ENCODE data around the gene CACNA1C. TPM values are rescaled to one million over a fixed set of nuclear protein-coding genes. Genes with fewer than 3 reads are reported as not detected.

Gene CACNA1C
- total and polyA plus RNA-seq, 2 of the 4 experiments (the other 2 are of a cell fraction), result 1.6 to 2.6 TPM

GRCh38 chr12:2317772-2318171, 265.0 kb downstream of the CACNA1C start:
- Histone ChIP-seq H4K91ac (ENCODE audit: insufficient read depth, low read depth, low read length) (no peak overlapping the region; the same call in 1 of the 2 replicates), H2BK5ac (ENCODE audit: low read depth, low read length, poor library complexity, severe bottlenecking) (no peak overlapping the region), H3K9me1 (ENCODE audit: insufficient read depth, low read length) (peaks cover 33% of the 10 kb centered on the region), H3K56ac (ENCODE audit: extremely low read depth, insufficient read depth, low read length) (no peak overlapping the region), H4K20me1 (ENCODE audit: insufficient read depth, low read length) (no peaks in the 10 kb centered on the region), H4K8ac (ENCODE audit: low read depth in 2 of 2, low read length in 2 of 2) (no peak overlapping the region; a peak in 1 of 4 replicates), H2AK5ac (ENCODE audit: low read depth, low read length) (peak overlapping the region; percentile 34), H3K79me1 (ENCODE audit: low read depth in 1 of 2, low read length in 2 of 2) (peaks cover 0 to 11% of the 10 kb centered on the region in 2 experiments; a peak in 2 of 4 replicates), H3K27ac (ENCODE audit: insufficient read depth, low read length) (no peak overlapping the region), H3K4me3 (ENCODE audit: insufficient read depth, low read depth, low read length) (no peak overlapping the region), H4K5ac (ENCODE audit: low read depth, low read length) (no peak overlapping the region), H2BK15ac (ENCODE audit: low read depth, low read length) (no peak overlapping the region), H3K27me3 (ENCODE audit: control insufficient read depth, insufficient read depth, low read length) (no peaks in the 10 kb centered on the region), H3K14ac (replicated peaks; ENCODE audit: low read depth, low read length) (no peak overlapping the region), H3K23ac (ENCODE audit: low read depth, low read length) (no peak overlapping the region), H3K4me2 (ENCODE audit: low read depth, low read length) (no peak overlapping the region), H3K36me3 (ENCODE audit: control insufficient read depth, insufficient read depth, low read length) (no peaks in the 10 kb centered on the region), H3K4ac (ENCODE audit: low read depth, low read length) (0 out of 2 replicates have a peak overlapping the region, but pooled peaks have one; percentile 31), H2BK20ac (ENCODE audit: low read depth, low read length) (no peak overlapping the region), H3K9ac (ENCODE audit: low read depth, low read length) (no peak overlapping the region), H3K4me1 (ENCODE audit: control insufficient read depth, insufficient read depth, low read length) (peaks cover 13% of the 10 kb centered on the region), H2AFZ (replicated peaks; ENCODE audit: low read length, poor library complexity) (no peak overlapping the region), H3K9me3 (ENCODE audit: control insufficient read depth, insufficient read depth, low read length) (no peaks in the 10 kb centered on the region), H2AK9ac (replicated peaks; ENCODE audit: low read depth, low read length, poor library complexity) (no peak overlapping the region), H3K18ac (ENCODE audit: low read depth, low read length) (no peak overlapping the region), H2BK120ac (ENCODE audit: low read depth, low read length) (peak overlapping the region; percentile 16; the same call in 1 of the 2 replicates)
- TF ChIP-seq, protein P1, sequence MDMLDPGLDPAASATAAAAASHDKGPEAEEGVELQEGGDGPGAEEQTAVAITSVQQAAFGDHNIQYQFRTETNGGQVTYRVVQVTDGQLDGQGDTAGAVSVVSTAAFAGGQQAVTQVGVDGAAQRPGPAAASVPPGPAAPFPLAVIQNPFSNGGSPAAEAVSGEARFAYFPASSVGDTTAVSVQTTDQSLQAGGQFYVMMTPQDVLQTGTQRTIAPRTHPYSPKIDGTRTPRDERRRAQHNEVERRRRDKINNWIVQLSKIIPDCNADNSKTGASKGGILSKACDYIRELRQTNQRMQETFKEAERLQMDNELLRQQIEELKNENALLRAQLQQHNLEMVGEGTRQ (IDR thresholded peaks at IDR 0.05; ENCODE audit: low read depth, low read length), result no peak
- TF ChIP-seq, protein P2, sequence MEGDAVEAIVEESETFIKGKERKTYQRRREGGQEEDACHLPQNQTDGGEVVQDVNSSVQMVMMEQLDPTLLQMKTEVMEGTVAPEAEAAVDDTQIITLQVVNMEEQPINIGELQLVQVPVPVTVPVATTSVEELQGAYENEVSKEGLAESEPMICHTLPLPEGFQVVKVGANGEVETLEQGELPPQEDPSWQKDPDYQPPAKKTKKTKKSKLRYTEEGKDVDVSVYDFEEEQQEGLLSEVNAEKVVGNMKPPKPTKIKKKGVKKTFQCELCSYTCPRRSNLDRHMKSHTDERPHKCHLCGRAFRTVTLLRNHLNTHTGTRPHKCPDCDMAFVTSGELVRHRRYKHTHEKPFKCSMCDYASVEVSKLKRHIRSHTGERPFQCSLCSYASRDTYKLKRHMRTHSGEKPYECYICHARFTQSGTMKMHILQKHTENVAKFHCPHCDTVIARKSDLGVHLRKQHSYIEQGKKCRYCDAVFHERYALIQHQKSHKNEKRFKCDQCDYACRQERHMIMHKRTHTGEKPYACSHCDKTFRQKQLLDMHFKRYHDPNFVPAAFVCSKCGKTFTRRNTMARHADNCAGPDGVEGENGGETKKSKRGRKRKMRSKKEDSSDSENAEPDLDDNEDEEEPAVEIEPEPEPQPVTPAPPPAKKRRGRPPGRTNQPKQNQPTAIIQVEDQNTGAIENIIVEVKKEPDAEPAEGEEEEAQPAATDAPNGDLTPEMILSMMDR (conservative IDR thresholded peaks at IDR 0.05; ENCODE audit: low read depth, low read length), result no peak
- TF ChIP-seq CEBPB (IDR thresholded peaks at IDR 0.05; ENCODE audit: low read depth, low read length), result no peak
- TF ChIP-seq MXI1 (IDR thresholded peaks at IDR 0.05; ENCODE audit: borderline replicate concordance, low read depth, low read length), result no peak
- no peak for TF ChIP-seq BHLHE40 (IDR thresholded peaks at IDR 0.05; ENCODE audit: low read depth, low read length)
- no TSS peak for BruUV-seq (replicated peaks)
- ChIA-PET POLR2A (ENCODE audit: unreplicated experiment) (no interaction called here), CTCF (no interaction called here)
- DNase-seq (no peak), ATAC-seq (ENCODE audit: low read depth) (no peak)
- intact Hi-C loops (cut with micrococcal nuclease) (no loop called here), dilution Hi-C loops (cut with HindIII; ENCODE audit: low sequenced_read_pairs, unreplicated experiment) (no loop called here), in situ Hi-C loops (cut with MboI; ENCODE audit: low sequenced_read_pairs) (no loop called here)
- WGBS, 2 experiments (ENCODE audit: extremely low coverage in 2 of 2, insufficient read length in 1 of 2), result 90% methylated on average over 2 of the region's 11 CpGs; no CpG with 5 or more reads in 1 of the 2 experiments

Data from IMR-90 (cell line).